DOHH2 (cell line): ENCODE data around the gene CBLN3.
A peak's percentile ranks its signal among the peaks of the same experiment; 100 is the strongest.

Source experiments
- H3F3A ChIP-seq: fragments of 200-600 bp; sonication (generic), shearing (Covaris generic); 2 replicates; pipeline ENCODE4 v1.6.0; 2016; ENCODE audit warnings: antibody characterized with exemption, mild to moderate bottlenecking; ENCODE audit not compliant: control insufficient read depth, insufficient read depth
- H3K27ac ChIP-seq: fragments of 200-600 bp; sonication (generic); 2 replicates; pipeline ENCODE4 v1.5.1; 2014; ENCODE audit warnings: low read depth, mild to moderate bottlenecking, low read length, moderate library complexity
- H3K27me3 ChIP-seq: fragments of 200-600 bp; sonication (generic); 2 replicates; pipeline ENCODE4 v1.6.1; 2014; ENCODE audit warnings: mild to moderate bottlenecking, low read length, mixed read lengths; ENCODE audit not compliant: control insufficient read depth
- H3K36me3 ChIP-seq: fragments of 200-600 bp; sonication (generic); 2 replicates; pipeline ENCODE4 v1.6.1; 2014; ENCODE audit warnings: mild to moderate bottlenecking, low read length, moderate library complexity, mixed read lengths; ENCODE audit not compliant: control insufficient read depth
- H3K4me1 ChIP-seq: fragments of 200-600 bp; sonication (generic); 2 replicates; pipeline ENCODE4 v1.6.1; 2014; ENCODE audit warnings: mild to moderate bottlenecking, low read length, mixed read lengths; ENCODE audit not compliant: control insufficient read depth
- H3K4me2 ChIP-seq: fragments of 200-600 bp; sonication (generic); 2 replicates; pipeline ENCODE4 v1.6.0; 2014; ENCODE audit warnings: mild to moderate bottlenecking, low read length, moderate library complexity
- H3K4me3 ChIP-seq: fragments of 200-600 bp; sonication (generic); 2 replicates; pipeline ENCODE4 v1.5.1; 2014; ENCODE audit warnings: mild to moderate bottlenecking, low read length, mixed read lengths
- H3K79me2 ChIP-seq: fragments of 200-600 bp; sonication (generic); 2 replicates; pipeline ENCODE4 v1.6.1; 2014; ENCODE audit warnings: mild to moderate bottlenecking, low read length, mixed read lengths; ENCODE audit not compliant: control insufficient read depth
- H3K9me2 ChIP-seq: fragments of 200-600 bp; sonication (generic); replicated peaks from 2 replicates; pipeline ENCODE4 v1.6.1; 2014; ENCODE audit warnings: mild to moderate bottlenecking, low read length, mixed read lengths; ENCODE audit not compliant: control insufficient read depth
- H3K9me3 ChIP-seq: fragments of 200-600 bp; sonication (generic); 2 replicates; pipeline ENCODE4 v1.6.1; 2014; ENCODE audit warnings: antibody characterized with exemption, low read length, mixed read lengths; ENCODE audit not compliant: control insufficient read depth, insufficient read depth
- H4K20me1 ChIP-seq: fragments of 200-600 bp; sonication (generic); 2 replicates; pipeline ENCODE4 v1.6.0; 2014; ENCODE audit warnings: low read depth, mild to moderate bottlenecking, antibody characterized with exemption, low read length, moderate library complexity; ENCODE audit not compliant: control insufficient read depth, insufficient read depth
- EZH2phosphoT487 ChIP-seq: fragments of 200-600 bp; sonication (generic); IDR thresholded peaks from 2 replicates; pipeline ENCODE4 v1.6.1; 2017; ENCODE audit warnings: borderline replicate concordance, mild to moderate bottlenecking, antibody characterized with exemption, low read length, moderate library complexity, mixed read lengths
- TF ChIP-seq, protein P1 (sequence below): fragments of 200-600 bp; sonication (generic); IDR thresholded peaks from one replicate; pipeline ENCODE4 v1.5.1; 2014; ENCODE audit warnings: antibody characterized with exemption, mild to moderate bottlenecking, low read depth, low read length; ENCODE audit not compliant: poor library complexity, severe bottlenecking

Gene CBLN3

DNA sequence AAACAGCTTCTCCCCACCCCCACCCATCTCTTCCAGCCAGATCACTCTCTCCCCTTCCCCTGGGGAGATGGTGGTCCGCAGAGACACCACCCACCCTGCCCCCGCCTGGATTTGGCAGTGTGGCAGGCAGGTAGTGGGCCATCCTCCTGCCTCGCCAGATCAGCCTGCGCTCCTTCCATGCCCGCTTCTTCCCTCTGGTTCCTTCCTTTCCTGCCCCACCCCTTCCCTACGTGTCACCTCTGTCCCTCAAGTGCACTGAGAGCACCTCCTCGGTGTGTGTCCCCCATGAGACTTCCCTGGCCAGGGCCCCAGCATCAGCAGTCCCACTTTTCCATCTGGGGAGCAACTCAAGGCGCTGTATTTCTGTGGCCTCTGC lies 30.0 kb downstream of the CBLN3 start:
- Histone ChIP-seq H3K79me2 (no peaks in the 10 kb centered on the region), H3F3A (no peaks in the 10 kb centered on the region), H3K9me3 (no peaks in the 10 kb centered on the region), H3K4me1 (peaks cover 14% of the 10 kb centered on the region), H3K4me3 (peak overlapping the region; percentile 63), H3K4me2 (peak overlapping the region; percentile 76), H3K27ac (no peak overlapping the region), H3K27me3 (peaks cover 21% of the 10 kb centered on the region), H3K36me3 (no peaks in the 10 kb centered on the region), H4K20me1 (no peaks in the 10 kb centered on the region), H3K9me2 (no peaks in the 10 kb centered on the region)
- TF ChIP-seq, protein P1, sequence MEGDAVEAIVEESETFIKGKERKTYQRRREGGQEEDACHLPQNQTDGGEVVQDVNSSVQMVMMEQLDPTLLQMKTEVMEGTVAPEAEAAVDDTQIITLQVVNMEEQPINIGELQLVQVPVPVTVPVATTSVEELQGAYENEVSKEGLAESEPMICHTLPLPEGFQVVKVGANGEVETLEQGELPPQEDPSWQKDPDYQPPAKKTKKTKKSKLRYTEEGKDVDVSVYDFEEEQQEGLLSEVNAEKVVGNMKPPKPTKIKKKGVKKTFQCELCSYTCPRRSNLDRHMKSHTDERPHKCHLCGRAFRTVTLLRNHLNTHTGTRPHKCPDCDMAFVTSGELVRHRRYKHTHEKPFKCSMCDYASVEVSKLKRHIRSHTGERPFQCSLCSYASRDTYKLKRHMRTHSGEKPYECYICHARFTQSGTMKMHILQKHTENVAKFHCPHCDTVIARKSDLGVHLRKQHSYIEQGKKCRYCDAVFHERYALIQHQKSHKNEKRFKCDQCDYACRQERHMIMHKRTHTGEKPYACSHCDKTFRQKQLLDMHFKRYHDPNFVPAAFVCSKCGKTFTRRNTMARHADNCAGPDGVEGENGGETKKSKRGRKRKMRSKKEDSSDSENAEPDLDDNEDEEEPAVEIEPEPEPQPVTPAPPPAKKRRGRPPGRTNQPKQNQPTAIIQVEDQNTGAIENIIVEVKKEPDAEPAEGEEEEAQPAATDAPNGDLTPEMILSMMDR = no peak
- TF ChIP-seq EZH2phosphoT487 = no peak

DNA sequence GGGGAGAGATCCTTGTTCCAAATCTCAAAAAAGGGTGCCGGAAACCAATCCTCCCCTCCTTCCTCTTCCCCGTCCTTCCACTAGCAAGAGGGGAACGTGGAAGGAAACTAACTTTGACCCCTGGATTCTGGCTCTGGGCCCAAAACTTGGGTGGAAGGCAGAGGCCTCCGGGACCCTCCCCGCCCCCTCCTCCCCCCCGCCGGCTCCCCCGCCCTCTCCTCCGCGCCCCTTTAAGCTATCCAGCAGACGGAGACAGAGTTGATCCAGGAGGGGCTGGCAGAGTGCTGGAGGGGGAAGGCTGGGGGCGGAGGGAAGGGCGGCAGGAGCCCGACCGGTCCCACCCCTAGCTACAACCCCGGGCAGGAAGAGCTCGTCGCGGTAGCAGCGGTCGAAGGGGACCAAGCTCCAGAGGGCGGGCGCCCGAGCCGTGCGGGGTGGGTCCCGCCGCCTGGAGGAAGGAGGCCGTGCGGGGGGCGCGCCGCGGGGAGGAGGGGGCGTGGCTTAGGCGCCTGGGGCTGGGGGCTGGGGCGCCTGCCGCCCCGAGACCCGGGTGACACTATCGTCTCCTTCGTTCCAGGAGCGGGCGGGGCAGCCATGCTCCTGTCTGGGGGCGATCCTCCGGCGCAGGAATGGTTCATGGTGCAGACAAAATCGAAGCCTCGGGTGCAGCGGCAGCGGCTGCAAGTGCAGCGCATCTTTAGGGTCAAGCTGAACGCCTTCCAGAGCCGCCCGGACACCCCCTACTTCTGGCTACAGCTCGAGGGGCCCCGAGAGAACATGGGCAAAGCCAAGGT lies 30.6 kb downstream of the CBLN3 start, which contains the start of gene NYNRIN:
NYNRIN (plus strand) TSS at position 351 of the 794 bp plus-strand sequence; CDS start at position 595, 244 bp downstream.
- no peaks in the 10 kb centered on the region for H3K9me2 ChIP-seq
- TF ChIP-seq, protein P1 = no peak
- no peak for TF ChIP-seq EZH2phosphoT487
- H3K4me1 ChIP-seq = peaks cover 14% of the 10 kb centered on the region
- H3K79me2 ChIP-seq = no peaks in the 10 kb centered on the region
- peaks cover 16% of the 10 kb centered on the region for H3K27me3 ChIP-seq
- H3K27ac ChIP-seq = no peak within 1 kb of the TSS
- no peaks in the 10 kb centered on the region for H3K36me3 ChIP-seq
- no peaks in the 10 kb centered on the region for H3F3A ChIP-seq
- no peaks in the 10 kb centered on the region for H4K20me1 ChIP-seq
- H3K4me3 ChIP-seq = peak within 1 kb of the TSS; percentile 63
- peak within 1 kb of the TSS; percentile 76 for H3K4me2 ChIP-seq
- H3K9me3 ChIP-seq = no peaks in the 10 kb centered on the region

DNA sequence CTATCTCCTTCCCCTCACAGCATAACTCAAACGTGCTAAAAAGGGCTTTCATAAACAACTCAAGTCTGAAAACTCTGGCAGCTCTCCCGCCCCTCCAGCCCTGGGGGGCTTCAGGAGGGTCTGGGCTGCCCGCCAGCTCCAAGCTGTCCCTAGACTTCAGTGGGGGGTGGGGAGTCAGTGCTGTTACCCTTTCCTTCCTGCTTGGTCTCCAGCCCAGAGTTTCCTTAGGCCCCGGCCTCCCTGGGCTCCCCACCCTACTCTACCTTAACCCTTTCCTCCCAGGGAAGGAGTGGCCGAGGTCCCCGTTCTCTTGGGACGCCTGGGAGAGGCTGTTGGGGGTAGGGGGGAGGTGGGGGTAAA lies 31.2 kb downstream of the CBLN3 start:
- Histone ChIP-seq H3K4me1 (peaks cover 14% of the 10 kb centered on the region), H3K4me2 (no peak overlapping the region; the same call in 1 of the 2 replicates), H3K27ac (no peak overlapping the region), H3K36me3 (no peaks in the 10 kb centered on the region), H3K9me2 (no peaks in the 10 kb centered on the region), H3K79me2 (no peaks in the 10 kb centered on the region), H3F3A (no peaks in the 10 kb centered on the region), H3K27me3 (peaks cover 10% of the 10 kb centered on the region), H3K9me3 (no peaks in the 10 kb centered on the region), H4K20me1 (no peaks in the 10 kb centered on the region), H3K4me3 (0 out of 2 replicates have a peak overlapping the region, but pooled peaks have one; percentile 63)
- TF ChIP-seq, protein P1 = no peak
- no peak for TF ChIP-seq EZH2phosphoT487
